Stimulated activated CD8-positive, alpha-beta memory T cell treated with anti-CD3 and anti-CD28 coated beads, Interleukin-4, amount 100 ng/mL, for 4 hours (primary cell): Measurements from ENCODE around the gene SRRT.
"Not testable (repeated sequence)": the region's sequence is repeated elsewhere in the genome, so short reads cannot be mapped to it uniquely, and the experiment has no call there.

Experiments used
- DNase-seq, 2 donors: peaks; one replicate each; pipeline ENCODE4 v3.0.0-alpha.2; 2020; ENCODE audit warnings: low read depth in 2 of 2, low spot score in 1 of 2

Gene SRRT

DNA sequence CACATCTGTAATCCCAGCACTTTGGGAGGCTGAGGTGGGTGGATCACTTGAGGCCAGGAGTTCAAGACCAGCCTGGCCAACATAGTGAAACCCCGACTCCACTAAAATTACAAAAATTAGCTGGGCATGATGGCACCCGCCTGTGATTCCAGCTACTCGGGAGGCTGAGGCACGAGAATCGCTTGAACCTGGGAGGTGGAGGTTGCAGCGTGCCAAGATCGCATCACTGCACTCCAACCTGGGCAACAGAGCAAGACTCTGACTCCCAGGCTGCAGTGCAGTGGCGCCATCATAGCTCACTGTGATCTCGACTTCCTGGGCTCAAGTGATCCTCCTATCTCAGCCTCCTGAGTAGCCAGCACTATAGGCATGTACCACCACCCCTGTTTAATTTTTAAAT lies 20.0 kb upstream of the SRRT start:
- DNase-seq = not testable (repeated sequence)

DNA sequence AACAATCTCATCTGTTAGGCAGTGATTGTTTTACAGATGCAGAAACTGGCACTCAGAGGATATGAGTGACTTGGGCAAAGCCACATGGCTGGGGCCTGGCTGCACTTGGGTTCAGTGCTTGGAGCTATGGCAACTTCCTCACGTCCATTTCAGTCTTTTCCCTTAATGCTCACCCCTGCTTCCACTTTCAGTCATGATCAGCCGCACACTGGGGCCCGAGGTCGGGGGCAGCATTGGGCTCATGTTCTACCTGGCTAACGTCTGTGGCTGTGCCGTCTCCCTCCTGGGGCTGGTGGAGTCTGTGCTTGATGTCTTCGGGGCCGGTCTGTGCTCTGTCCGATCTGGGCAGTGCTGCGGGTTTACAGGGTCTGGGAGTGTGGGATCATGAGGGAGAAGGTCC lies 19.4 kb upstream of the SRRT start:
- no peak for DNase-seq

DNA sequence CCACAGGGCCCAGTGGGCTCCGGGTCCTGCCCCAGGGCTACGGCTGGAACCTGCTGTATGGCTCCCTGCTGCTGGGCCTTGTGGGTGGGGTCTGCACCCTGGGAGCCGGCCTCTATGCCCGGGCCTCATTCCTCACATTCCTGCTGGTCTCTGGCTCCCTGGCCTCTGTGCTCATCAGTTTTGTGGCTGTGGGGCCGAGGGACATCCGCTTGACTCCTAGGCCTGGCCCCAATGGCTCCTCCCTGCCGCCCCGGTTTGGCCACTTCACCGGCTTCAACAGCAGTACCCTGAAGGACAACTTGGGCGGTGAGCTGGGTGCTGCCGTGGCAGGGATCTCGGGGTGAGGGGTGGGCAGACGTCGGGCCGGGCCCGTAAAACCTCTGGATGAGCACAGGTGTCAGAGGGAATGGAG lies 18.0 kb upstream of the SRRT start:
- no peak for DNase-seq

DNA sequence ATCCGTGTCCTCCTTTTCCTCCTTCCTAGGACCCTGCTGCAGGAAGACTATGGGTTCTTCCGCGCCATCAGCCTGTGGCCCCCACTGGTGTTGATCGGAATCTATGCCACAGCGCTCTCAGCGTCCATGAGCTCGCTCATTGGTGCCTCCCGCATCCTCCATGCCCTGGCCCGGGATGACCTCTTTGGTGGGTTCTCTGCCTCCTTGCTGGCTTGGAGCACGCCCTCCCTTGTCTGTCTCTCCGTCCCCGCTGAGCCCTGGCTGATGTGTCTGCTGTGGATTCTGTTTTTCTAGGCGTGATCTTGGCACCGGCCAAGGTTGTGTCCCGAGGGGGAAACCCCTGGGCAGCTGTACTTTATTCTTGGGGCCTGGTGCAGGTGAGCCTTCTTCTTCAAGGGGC lies 15.0 kb upstream of the SRRT start:
- DNase-seq = no peak

DNA sequence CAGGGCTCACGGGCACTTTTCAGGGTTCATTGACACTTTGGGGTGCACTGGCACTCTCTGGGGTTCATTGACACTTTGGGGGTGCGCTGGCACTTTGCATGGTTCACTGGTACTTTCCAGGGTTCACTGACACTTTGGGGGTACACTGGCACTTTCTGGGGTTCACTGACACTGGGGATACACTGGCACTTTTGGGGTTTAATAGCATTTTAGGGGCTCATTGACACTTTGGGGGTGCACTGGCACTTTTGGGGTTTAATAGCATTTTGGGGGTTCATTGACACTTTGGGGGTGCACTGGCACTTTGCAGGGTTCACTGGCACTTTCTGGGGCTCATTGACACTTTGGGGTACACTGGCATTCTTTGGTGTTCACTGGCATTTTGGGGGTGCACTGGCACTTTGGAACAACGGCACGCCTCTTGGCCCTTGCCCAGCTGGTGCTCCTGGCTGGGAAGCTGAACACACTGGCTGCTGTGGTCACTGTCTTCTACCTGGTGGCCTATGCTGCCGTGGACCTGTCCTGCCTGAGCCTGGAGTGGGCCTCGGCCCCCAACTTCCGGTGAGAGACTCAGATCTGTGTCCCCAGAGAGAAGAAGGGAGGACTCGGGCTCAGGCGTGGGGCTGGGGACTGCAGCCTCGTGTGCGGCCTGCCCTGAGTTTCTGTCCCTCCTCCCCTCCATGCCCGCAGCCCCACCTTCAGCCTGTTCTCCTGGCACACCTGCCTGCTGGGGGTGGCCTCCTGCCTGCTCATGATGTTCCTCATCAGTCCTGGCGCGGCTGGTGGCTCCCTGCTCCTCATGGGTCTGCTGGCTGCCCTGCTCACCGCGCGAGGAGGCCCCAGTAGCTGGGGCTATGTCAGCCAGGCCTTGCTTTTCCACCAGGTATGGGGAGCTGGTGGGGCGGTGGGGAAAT lies 13.9 kb upstream of the SRRT start:
- no peak for DNase-seq

DNA sequence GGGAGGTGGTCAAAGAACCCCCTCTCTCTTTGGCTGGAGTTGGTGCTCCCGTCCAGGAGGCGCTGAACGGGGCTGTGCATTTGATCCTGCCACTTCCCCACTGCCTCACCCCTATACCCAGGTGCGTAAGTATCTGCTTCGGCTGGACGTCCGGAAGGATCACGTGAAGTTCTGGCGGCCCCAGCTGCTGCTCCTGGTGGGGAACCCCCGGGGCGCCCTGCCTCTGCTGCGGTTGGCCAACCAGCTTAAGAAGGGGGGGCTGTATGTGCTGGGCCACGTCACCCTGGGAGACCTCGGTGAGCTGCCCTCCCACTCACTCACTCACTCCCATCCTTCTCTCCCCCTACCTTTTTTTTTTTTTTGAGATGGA lies 13.3 kb upstream of the SRRT start:
- no peak for DNase-seq

DNA sequence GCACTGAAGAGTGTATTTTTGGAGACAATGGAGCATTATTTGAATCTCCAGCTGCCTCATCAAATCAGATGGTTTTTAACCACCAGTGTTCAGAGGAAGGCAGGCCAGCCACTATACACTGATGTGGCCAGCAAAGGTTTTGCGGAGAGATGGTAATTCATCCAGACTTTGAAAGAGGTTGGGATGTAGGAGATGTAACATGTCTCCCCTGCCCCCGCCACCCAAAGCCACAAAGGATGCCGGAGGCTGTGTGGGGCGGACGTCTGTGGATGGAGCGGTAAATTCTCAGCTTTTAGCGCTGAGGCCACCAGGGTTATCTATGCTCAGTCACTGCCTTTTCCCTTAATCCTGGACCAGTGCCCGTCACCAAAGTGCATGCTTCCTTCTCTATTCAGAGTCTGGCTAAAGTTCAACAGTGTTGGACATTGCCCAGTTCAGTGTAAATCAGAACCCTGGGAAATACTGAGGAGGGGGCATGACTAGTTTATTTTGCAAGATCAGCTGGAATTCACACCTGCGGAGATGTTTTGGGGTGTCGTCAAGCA lies 11.4 kb upstream of the SRRT start:
- no peak for DNase-seq

DNA sequence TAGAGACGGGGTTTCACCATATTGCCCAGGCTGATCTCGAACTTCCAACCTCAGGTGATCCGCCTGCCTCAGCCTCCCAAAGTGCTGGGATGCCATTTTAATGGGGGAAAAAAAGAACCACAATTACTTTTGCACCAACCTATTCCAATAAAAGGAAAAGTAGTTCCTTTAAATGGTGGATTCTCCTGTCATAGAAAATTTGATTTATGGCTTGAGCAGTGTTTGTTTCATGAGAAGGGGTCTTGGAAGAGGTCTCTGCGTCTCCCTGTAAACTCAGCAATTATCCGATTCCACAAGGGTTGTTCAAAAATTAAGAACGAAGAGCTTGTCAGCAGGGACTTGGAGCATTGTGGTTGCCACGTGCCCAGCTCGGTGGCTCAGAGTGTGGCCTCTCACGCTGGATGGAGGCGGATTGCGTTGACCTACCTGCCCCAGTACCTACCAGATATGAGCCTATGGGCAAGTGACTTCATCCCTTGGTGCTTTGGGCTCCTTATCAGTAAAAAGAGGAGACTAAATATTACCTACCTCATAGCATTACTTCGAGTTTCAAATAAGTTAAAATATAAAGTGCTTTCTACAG lies 10.5 kb upstream of the SRRT start:
- no peak for DNase-seq

DNA sequence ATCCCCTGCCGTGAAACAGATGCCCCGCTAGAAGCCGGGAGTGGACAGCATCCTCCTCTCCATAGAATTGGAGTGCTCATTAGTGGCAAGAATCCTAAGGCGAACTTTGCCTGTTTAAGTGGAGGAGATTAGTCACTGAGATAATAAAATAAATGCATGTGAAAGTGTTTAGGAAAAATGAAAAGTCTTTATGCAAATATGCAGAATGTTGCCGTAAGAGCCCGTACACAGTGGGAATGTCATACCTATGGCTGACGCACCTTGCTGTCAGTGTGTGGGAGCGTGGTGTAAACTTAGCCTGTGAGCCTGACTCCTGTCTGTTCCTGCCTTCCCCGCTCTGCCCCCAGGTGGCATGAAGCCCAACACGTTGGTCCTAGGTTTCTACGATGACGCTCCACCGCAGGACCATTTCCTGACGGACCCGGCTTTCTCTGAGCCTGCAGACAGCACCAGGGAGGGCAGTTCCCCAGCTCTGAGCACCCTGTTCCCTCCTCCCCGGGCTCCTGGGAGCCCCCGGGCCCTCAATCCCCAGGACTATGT lies 9.5 kb upstream of the SRRT start:
- DNase-seq = no peak

DNA sequence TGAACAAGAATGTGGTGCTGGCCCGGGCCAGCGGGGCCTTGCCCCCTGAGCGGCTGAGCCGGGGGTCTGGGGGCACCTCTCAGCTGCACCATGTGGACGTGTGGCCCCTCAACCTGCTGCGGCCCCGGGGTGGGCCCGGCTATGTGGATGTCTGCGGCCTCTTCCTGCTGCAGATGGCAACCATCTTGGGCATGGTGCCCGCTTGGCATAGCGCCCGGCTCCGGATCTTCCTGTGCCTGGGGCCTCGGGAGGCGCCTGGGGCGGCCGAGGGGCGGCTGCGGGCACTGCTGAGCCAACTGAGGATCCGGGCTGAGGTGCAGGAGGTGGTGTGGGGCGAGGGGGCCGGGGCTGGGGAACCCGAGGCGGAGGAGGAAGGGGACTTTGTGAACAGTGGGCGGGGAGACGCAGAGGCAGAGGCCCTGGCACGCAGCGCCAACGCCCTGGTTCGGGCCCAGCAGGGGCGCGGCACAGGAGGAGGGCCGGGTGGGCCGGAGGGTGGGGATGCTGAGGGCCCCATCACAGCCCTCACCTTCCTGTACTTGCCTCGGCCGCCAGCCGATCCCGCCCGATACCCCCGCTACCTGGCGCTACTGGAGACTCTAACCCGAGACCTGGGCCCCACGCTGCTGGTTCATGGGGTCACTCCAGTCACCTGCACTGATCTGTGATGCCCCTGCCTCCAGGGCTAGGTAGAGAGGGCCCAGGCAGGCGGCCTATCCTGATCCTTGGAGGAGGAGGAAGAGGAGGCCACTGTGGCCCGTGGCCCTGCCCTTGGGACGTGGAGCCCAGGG lies 8.8 kb upstream of the SRRT start:
- no peak for DNase-seq

DNA sequence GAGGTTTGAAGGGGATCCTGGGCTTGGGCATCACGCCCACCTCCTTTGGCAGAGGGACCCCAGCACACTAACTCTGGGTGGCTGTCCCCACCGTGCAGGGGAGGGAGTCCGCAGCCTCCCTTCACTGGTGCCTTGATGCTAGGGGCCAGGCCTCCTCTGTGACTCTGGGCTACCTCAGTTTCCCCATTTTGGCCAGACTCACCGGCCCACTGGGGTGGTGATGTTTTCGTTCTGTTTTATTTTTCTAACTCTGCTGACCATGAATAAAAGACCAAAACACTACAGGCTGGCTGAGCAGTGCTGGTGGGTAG lies 8.2 kb upstream of the SRRT start:
- no peak for DNase-seq

DNA sequence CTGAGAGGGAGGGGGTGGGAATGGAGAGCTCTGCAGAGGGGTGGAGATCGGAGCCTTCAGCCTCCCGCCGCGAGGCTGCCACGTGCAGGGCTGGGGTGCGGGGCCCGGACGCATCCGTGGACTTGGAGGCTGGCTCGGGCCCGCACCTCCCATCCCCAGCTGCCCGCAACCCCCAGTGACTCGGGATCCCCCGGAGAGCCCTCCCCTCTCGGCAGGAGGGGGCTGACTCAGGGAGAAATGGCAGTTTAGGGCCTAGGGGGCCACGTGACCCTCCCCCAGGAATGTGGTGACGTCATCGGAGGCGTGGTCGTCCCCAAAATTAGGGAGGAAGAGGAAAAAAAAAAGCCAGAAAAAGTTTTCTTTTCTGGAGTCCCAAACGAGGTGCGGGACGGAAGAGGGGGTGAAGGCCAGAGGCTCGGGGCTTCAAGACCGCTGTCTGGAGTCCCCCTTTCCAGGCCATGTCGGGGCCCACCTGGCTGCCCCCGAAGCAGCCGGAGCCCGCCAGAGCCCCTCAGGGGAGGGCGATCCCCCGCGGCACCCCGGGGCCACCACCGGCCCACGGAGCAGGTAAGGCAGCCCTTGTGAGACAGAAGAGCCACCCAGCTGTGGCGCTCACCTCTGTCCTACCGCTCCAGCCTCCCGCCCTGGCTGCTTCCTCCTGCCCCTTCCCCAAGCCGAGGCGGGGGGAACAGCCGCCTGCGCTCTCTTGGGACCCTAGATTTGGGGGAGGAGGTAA lies 7.7 kb upstream of the SRRT start, which contains the start of gene TRIP6:
Gene TRIP6, plus strand, starts transcription at position 348 of the 736 bp plus-strand sequence. Its CDS starts 111 bp downstream, at position 459.
- DNase-seq = peak; percentile 45 to 48

DNA sequence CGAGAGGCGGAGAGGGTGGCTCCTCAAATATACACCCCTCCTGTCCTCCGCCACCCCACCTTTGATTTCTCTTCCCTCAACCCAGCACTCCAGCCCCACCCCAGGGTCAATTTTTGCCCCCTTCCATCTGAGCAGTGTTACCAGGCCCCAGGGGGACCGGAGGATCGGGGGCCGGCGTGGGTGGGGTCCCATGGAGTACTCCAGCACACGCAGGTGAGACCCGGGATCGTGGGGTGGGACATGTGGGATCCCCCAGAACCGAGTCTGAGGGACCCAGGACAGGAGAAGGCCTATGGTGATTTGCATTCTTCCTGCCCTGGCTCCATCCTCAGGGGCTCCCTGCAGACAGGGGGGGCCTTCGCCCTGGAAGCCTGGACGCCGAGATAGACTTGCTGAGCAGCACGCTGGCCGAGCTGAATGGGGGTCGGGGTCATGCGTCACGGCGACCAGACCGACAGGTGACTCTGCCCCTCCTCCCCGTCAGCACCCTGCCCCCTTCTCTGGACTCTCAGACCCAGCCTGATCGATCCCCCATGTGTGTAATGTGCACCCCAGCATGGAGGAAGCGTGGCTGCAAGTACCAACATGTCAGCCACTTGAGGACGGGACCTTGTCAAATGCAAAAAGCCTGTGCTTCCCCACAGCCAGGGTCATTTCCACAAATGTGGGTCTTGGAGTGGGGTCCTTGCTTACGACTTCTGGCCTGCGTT lies 7.0 kb upstream of the SRRT start:
- DNase-seq = no peak

DNA sequence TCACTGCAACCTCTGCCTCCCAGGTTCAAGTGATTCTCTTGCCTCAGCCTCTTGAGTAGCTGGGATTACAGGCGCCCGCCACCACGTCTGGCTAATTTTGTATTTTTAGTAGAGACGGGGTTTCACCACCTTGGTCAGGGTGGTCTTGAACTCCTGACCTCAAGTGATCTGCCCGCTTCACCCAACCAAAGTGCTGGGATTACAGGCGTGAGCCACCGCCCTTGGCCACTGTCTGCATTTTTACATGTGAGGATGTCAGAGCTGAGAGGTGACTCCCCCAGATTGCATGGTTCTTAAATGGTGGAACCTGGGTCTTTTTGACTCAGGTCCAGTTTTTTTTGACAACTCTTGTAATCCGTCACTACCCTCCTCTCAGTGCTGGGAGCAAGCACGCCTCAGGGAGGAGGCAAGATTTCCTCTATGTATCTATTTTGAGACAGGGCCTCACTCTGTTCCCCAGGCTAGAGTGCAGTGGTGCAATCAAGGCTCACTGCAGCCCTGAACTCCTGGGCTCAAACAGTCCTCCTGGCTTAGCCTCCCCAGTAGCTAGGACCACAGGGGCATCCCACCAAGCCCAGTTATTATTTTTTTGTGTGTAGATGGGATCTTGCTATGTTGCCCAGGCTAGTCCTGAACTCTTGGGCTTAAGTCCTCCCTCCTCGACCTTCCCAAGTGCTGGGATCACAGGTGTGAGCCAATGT lies 1.2 kb upstream of the SRRT start:
- no peak for DNase-seq

DNA sequence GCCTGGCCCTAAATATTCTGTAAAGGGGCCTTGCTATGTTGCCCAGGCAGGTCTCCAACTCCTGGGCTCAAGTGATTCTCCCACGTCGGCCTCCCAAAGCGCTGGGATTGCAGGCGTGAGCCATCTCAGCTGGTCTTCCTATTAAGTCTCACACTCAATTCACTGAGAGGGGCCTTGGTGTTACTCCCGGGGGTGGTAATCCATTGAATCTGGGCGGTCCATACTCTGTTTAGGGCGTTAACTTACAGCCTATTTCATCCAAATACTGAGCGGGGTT lies 665 bp upstream of the SRRT start:
- DNase-seq = no peak

DNA sequence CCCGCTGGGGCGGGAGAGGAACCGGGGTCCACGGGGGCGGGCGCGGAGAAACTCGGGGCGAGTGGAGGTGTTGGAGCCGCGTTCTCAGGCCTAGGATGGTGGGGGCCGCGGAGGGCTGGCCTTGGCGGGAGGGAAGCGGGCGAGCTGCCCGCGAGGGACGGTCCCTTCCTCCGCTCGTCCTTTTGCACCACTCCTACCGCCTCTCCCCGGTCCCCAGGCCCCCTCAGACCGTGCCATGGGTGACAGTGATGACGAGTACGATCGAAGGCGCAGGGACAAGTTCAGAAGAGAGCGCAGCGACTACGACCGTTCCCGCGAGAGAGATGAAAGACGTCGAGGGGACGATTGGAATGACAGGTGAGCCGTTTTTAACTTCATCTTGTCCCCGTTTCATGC lies 451 bp downstream of the SRRT start:
- DNase-seq = no peak

DNA sequence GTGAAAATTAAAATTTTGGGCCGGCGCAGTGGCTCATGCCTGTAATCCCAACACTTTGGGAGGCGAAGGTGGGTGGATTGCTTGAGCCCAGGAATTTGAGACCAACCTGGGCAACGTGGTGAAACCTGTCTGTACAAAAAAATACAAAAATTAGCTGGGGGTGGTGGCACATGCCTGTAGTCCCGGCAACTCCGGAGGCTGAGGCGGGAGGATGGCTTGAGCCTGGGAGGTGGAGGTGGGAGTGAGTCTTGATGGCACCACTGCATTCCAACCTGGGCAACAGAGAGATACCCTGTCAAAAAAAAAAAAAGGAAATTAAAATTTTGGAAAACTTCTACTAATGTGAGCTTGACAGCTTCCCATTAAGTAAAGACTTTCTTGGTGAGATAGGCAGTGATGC lies 3.1 kb downstream of the SRRT start:
- DNase-seq = no peak

DNA sequence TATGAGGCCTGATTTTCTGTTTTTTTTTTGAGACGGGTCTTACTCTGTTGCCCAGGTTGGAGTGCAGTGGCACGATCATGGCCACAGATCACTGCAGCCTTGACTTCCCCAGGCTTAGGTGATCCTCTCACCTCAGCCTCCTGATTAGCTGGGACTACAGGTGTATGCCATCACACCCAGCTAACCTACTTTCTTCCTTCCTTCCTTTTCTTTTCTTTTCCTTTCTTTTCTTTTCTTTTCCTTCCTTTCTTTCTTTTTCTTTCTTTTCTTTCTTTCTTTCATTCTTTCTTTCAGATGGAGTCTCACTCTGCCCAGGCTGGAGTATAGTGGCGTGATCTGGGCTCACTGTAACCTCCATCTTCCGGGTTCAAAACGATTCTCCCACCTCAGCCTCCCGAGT lies 3.8 kb downstream of the SRRT start:
- no peak for DNase-seq

DNA sequence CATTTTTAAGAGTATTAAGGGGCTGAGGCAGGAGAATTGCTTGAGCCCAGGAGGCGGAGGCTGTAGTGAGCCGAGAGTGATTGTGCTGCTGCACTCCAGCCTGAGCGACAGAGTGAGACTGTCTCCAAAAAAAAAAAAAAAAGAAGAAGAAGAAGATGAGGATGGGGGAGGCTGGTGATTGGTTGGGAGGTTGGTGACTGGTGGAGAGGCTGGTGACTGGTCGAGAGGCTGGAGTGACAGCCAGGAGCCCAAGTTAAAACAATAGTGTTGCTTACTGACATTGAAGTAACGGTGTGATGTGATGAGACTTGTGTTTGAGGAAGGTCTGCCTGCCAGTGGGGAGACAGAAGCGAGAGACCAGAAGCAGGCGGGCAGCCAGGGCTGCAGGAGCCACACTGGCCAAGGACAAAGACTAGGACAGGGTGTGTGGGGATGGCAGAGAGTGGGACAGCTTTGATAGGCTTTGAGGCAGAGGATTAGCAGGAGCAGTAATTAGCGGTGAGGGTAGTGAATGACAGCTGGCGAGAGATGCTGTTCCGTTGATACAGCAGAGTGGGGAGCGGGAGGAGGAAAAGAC lies 4.9 kb downstream of the SRRT start:
- DNase-seq = no peak

DNA sequence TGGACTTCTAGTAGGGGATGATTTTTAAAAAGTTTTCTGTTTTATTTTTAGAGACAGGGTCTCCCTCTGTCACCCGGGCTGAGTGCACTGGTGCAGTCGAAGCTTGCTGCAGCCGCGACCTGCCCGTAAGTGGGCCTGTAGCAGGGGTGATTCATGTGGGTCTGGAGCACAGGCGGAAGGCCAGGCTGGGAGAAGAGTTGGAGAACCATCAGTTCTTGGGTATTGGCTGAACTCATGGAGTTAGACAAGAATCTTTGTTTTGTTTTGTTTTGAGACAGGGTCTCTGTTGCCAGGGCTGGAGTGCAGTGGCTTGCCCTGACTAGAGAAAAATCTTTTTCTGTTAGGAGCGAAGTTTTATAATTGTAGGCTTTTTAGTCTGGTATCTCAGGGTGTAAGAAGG lies 5.7 kb downstream of the SRRT start:
- DNase-seq = no peak
